Right hindlimb (tissue), 1 donor: ENCODE data around the gene COL18A1.
A peak's percentile ranks its signal among the peaks of the same experiment; 100 is the strongest.
"Not testable (repeated sequence)": the region's sequence is repeated elsewhere in the genome, so short reads cannot be mapped to it uniquely, and the experiment has no call there.

ENCODE experiments used
- DNase-seq: peaks from one replicate; pipeline ENCODE4 v3.0.0-alpha.2; 2018

Gene COL18A1

DNA sequence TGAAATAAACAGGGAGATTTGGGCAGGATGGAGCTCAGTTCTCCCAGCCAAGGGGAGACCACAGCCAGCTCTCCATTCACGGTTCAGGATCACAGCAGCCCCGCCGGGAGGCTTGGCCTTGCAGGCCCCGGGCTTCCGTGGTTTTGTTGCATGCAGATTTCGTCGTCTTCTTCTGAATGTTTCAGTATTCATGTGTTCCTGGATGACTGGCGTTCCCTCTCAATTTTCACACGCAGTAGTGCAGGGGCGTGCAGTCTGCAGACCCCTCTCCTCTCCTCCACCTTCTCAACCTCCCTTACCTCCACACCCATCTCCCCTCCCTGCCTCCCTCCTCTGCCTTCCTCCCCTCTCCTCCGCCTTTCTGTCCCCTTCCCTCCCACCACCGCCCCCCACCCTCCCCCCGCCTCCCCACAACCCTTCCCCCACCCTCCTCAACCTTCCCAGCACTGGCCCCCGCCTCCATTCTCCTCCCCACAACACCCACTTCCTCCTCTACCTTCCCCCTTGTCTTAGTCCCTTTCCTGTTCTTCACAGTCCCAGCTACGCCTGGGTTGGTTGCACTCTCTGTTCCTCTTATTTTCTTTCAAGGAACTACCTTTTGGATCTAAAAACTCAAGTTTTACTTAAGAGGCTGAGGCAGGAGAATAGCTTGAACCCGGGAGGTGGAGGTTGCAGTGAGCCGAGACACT lies 145.7 kb downstream of the COL18A1 start:
- DNase-seq = no peak

GRCh38 chr21:45551316-45551715 lies 146.4 kb downstream of the COL18A1 start:
- peak; percentile 4 for DNase-seq

DNA sequence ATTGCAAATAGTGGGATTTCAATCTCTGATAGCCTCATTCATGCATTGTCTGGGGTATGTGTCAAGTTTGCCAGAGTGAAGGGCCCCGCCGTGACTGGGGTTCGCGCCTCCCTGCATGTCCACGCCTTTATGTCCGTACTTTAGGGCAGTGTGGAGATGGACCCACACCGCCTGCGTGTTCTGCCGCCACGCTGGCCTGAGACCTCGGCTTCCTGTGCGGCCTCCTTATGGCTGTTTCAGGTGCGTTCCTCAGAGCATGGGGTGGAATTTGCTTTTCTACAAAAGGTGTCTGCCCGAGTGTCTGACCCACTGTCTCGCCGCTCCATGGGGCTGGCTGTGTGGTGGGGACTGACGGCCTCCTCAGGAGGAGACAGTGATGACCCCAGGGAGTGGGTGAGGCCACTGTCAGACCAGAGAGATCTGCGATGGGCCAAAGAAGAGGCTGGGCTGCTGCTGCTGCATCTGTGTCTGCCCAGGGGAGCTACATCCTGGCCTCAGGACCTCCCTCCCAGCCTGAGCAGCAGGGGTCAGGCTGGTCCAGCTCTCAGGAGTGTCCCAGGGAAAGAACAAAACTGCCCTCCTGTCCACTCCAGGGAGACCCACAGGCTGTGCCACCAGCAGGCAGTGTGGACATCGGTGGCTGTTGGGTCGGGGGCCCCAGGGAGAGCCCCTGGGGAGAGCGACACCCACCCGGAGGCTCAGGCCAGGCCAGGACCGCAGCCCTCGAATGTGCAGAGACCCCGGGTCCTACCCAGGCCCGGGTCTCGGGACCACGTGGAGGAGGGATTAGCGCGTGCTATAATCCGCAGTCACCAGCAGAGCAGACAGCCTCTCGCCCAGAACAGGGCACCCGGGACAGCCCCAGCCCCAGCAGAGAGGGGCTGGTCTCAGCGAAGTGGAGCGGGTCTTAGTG lies 147.1 kb downstream of the COL18A1 start:
- DNase-seq = peak; percentile 8

DNA sequence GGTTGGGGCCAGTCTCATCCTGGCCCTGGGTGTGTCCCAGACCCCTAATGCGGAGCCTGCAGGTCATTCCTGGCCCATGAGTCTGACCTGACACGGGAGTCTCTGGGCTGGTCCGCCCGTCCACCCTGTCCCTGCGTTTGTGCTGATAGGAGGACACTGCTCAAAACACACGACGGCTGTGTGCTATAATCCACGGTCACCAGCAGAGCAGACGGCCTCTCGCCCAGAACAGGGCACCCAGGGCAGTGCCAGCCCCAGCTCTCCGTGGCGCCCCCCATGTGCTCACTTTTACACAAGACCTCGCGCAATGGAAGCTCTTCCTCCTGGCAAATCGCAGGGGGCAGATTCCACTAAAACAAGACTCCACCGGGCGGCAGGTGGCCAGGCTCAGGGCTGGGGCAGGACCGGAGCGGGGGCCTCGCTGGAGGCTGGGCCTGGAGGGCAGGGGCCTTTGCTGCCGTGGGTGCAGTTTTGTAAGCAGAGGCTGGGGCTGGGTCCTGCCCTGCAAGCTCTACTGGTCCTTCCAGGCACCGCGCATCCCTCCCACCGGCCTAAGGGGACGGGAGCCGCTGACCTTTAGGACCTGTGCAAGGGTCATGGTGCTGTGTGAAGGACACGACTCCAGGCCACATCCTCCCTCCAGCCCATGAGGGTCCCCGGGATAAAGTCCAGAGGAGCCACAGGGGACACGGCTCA lies 147.9 kb downstream of the COL18A1 start:
- DNase-seq = peak; percentile 18

- DNase-seq = peak; percentile 88
These were observed 149.7 kb downstream of the COL18A1 start for GRCh38 chr21:45554477-45555175.

GRCh38 chr21:45555251-45555556 lies 150.2 kb downstream of the COL18A1 start:
- no peak for DNase-seq

DNA sequence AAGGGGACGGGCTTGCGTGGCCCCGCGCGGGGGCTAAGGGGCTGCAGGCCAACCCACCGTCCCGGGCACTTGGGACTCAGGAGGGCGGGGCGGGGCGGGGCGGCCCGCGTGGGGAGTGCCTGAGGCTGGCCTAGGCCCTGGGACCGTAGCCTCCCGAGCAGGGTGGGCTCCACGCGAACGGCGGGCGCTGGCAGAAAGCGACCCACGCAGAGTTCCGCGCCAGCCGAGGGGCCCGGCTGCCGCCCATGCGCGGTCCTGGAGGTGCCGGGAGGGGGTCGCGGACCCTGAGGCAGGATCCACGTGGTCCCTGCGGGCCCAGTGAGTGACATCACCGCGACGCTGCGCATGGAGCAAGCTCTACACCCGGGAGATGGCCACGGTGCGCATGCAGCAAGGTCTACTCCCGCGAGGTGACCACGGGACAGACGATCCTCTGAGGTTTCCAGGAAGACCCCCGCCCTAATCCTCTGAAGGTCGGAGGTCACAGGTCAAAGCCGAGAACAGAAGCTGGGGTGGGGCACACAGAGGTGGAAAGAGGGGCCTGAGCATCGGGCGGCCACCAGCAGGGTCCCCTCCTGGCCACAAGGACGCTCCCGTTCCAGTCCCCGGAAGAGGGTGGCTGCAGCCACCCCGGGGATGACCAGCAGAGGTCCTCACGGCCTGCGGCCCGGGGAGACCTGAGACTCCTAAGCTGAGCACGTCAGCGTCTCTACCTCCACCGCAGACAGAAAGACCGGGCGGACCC lies 150.8 kb downstream of the COL18A1 start:
- DNase-seq = peak; percentile 83

GRCh38 chr21:45556302-45556644 lies 151.3 kb downstream of the COL18A1 start:
- no peak for DNase-seq

DNA sequence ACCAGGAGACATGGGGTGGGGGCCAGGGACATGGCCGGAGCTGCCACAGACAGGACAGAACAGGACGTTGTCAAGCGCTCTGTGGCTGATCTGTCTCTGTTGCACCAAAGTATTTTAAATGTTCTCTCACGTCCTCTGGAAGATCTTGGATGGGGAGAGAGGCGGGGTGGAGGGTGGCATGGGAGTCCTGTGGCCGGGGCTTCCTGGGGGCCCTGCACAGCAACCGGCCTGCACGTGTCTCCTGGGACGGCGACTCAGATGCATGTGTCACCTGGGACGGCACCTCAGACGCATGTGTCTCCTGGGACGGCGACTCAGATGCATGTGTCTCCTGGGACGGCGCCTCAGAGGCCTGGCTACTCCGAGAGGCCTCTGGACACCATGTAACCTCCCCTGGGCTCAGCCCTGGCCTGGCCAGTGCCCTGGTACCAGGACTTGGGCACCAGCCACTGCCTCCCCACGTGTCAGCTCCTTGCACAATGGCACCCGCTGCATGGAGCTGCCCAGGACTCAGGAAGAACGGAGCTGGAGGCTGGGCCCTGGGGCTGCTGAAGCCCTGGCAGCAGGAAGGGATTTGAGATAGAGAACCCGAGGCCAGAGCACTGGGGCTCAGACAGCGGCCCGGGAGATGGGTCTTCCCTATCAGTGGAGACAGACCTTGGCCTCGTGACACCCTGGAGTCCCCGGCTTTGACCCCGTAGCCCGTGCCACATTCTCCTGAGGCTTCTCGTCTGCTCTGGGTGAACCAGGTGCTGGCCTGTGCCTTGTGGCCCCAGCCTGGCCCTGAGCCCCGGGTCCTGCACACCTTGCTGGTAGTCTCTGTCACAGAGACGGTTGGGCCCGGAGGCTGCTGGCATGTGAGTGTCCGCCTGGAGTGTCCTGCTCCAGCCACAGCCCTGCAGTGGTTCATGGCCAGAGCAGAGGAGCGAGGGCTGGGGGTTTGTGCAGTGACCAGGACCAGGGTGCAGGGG lies 152.0 kb downstream of the COL18A1 start:
- no peak for DNase-seq

- no peak for DNase-seq
These were observed 152.7 kb downstream of the COL18A1 start for GRCh38 chr21:45557616-45558043.

GRCh38 chr21:45558044-45558721 lies 153.2 kb downstream of the COL18A1 start:
- DNase-seq = no peak

DNA sequence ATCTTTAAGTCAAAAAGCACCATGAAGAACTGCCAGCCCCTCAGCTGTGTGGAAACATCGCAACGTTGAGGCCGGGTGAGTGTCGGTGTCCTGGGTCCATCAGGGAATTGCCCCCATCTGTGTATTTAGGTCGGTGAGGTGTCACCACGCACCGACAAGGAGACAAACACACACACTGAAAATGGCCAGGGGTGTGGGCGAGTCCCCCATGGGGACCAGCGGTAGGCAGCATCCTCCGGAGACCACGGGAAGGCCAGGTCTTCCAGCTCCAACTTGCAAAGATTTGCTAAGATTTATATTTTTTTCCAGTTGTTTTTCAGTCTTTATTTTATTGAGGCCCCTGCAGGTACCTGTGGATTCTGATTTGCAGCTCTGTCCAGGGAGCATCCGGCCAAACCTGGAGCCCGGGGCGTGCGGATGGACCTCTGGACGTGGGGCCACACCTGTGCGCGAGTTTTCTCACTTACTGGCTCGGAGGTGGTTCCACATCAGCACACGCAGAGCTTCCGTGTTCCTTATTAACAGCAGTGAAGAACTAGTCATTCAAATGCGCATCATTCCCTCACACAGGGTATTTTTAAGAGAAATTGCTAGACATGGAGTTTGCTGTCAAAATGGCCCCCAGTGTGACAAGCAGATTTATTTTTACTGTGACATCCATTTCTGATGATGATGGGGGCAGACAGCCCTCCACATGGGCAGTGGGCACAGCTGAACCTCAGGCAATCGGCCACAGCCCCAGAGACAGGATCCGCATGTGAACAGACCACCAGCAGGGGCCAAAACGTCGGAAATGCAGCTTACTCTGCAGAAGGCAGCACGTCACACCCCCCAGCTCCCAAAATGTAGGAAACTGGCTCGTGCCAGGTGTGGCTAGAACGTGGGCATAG lies 154.5 kb downstream of the COL18A1 start:
- no peak for DNase-seq

- DNase-seq = no peak
These were observed 155.4 kb downstream of the COL18A1 start for GRCh38 chr21:45560106-45561021.

- DNase-seq = not testable (repeated sequence)
These were observed 156.3 kb downstream of the COL18A1 start for GRCh38 chr21:45561241-45561640.

- no peak for DNase-seq
These were observed 157.4 kb downstream of the COL18A1 start for GRCh38 chr21:45562402-45562801.

DNA sequence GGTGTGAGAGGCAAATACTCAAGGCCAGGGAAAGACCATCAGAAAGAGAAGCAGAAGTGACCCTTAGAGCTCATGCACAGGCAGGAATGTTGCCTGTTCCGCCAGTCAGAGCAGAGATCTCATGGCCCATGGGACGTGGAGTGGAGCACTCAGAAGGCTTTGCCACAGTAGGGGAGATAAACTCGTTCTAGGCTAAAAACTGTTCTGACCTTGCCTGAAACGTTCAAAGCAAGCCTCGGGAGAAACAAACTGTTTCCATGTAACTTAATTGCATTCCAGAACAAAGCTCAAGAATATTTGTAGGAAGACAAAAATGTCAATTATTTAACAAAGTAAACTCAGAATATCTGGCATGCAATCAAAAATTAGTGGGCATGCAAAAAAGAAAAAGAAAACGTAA lies 158.0 kb downstream of the COL18A1 start:
- no peak for DNase-seq
